GM20000 (cell line): ENCODE data around the gene SFXN4.
"Not testable (repeated sequence)": the region's sequence is repeated elsewhere in the genome, so short reads cannot be mapped to it uniquely, and the experiment has no call there.

Source experiments
- DNase-seq: peaks from one replicate; pipeline ENCODE4 v3.0.0; 2012; ENCODE audit warnings: low spot score
- CTCF ChIP-seq: IDR thresholded peaks from 2 replicates; pipeline ENCODE4 v1.5.1; 2012; ENCODE audit warnings: mild to moderate bottlenecking, control low read depth; ENCODE audit errors: extremely low read depth, missing control alignments

SFXN4 gene

GRCh38 chr10:119103241-119103902, 62.1 kb downstream of the SFXN4 start:
- no peak for DNase-seq
- no peak for TF ChIP-seq CTCF

GRCh38 chr10:119101366-119102098, 64.0 kb downstream of the SFXN4 start:
- TF ChIP-seq CTCF = no peak
- DNase-seq = no peak

GRCh38 chr10:119100434-119101238, 64.9 kb downstream of the SFXN4 start:
- TF ChIP-seq CTCF = no peak
- DNase-seq = no peak

GRCh38 chr10:119098576-119098975, 66.9 kb downstream of the SFXN4 start:
- TF ChIP-seq CTCF = no peak
- no peak for DNase-seq

GRCh38 chr10:119096641-119097415, 68.7 kb downstream of the SFXN4 start:
- not testable (repeated sequence) for DNase-seq

GRCh38 chr10:119095640-119096039, 69.9 kb downstream of the SFXN4 start:
- no peak for DNase-seq
- no peak for TF ChIP-seq CTCF

- DNase-seq = no peak
- no peak for TF ChIP-seq CTCF
Measured at GRCh38 chr10:119090968-119091367, 74.5 kb downstream of the SFXN4 start.
